ENCODE results near the gene ARHGAP4. TPM values are rescaled to one million over a fixed set of nuclear protein-coding genes. Genes with fewer than 3 reads are reported as not detected.

ARHGAP4 gene
- total RNA-seq, 4 donors from 2014 or later: 16.6 to 72.2 (median 36.4) TPM

DNA sequence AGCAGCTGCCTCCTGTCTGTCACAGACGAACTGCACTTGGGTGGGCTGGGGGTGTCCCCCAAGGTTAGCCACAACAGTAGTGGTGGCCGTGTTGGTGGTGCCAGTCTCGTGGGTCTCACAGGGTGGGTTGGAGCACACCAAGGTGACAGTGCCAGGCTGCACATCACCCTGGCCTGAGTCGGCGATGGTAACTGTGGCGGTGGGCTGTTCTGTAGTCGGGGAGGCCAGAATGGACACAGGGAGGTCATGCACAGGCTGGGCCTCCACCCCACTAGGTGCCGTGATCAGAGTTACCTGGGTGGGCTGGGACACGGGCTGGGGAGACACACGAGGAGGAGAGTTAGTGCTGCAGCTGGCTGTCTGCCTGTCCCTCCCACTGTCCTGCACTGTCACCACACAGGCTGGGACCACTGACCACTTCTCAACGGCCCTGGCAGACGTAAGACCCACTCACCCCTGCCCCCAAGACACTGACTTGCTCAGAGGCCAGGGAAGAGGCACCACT is 29.2 kb upstream of the ARHGAP4 start:
- DNase-seq (ENCODE audit: low spot score) (no peak), ATAC-seq (ENCODE audit: low FRiP score) (no peak)
- TF ChIP-seq, protein P1, sequence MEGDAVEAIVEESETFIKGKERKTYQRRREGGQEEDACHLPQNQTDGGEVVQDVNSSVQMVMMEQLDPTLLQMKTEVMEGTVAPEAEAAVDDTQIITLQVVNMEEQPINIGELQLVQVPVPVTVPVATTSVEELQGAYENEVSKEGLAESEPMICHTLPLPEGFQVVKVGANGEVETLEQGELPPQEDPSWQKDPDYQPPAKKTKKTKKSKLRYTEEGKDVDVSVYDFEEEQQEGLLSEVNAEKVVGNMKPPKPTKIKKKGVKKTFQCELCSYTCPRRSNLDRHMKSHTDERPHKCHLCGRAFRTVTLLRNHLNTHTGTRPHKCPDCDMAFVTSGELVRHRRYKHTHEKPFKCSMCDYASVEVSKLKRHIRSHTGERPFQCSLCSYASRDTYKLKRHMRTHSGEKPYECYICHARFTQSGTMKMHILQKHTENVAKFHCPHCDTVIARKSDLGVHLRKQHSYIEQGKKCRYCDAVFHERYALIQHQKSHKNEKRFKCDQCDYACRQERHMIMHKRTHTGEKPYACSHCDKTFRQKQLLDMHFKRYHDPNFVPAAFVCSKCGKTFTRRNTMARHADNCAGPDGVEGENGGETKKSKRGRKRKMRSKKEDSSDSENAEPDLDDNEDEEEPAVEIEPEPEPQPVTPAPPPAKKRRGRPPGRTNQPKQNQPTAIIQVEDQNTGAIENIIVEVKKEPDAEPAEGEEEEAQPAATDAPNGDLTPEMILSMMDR (IDR thresholded peaks at IDR 0.05): no peak

DNA sequence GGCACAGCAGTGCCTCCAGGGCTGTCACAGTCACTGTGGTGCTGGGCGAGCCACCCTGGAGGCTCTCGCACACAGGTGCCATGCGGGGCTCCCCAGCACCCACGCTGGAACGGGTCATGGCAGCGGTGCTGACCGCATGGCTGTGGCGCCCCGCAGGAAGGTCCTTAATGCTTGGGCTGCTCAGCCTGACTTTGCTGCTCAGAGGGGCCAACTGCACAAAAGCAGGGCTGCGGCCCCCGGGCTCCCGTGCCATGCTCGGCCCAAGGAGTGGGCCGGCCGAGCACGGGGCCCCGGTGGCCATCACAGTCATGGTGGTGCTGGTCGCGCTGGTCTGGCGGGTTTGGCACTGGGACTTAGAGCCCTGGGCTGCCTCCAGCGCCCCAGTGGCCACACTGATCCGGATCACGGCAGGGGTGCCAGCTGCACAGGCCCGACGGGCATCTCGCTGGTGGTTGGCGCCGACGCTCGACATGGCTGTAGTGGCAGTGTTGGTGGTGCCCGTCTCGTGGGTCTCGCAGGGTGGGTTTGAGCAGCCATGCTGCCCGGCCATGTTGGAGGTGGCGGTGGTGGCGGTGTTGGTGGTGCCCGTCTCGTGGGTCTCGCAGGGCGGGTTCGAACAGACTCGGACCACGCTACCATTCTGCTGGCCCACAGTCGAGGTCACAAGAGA is 28.6 kb upstream of the ARHGAP4 start:
- TF ChIP-seq, protein P1 (IDR thresholded peaks at IDR 0.05): no peak
- no peak for DNase-seq (ENCODE audit: low spot score)
- no peak for ATAC-seq (ENCODE audit: low FRiP score)

- DNase-seq (ENCODE audit: low spot score) (no peak), ATAC-seq (ENCODE audit: low FRiP score) (no peak)
- TF ChIP-seq, protein P1 (IDR thresholded peaks at IDR 0.05): no peak
Measured at GRCh38 chrX:153953892-153954557, 28.0 kb upstream of the ARHGAP4 start.

- ATAC-seq (ENCODE audit: low FRiP score) (peak; percentile 52), DNase-seq (ENCODE audit: low spot score) (peak; percentile 75)
- TF ChIP-seq, protein P1 (IDR thresholded peaks at IDR 0.05): peak in 2 of 3 donors; percentile 65 to 88
Measured at GRCh38 chrX:153953342-153953830, 27.3 kb upstream of the ARHGAP4 start.

DNA sequence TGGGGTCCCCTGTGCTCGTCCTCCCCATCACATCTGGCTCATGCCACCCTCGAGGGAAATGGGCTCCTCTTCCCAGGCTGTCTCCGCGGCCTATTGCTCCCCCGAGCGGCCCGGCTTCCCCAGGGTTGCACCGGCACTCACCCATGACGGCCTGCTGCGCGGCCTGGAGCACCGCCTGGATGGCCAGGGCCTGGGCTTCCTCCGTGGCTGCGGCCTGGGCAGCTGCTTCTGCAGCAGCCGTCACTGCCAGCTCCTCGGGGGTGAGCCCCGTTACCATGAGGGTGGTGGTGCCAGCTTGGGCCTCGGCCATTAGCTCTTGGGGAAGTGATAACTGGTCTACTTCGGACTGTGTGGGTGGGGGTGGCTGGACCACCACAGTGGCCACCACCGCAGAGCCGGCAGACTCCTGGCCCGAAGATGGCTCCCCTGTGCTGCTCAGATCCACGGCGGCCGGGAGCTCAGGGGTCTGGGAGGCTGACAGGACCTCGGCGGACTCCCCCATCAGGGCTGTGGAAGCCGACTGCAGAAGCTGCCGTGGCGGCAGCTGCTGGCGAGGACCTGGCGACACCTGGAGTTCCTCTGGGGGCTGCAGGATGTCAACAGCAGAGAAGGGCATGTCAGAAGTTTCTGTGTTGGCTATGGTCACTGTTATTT is 26.4 kb upstream of the ARHGAP4 start:
- ATAC-seq (ENCODE audit: low FRiP score) (no peak), DNase-seq (ENCODE audit: low spot score) (no peak)
- TF ChIP-seq, protein P1 (IDR thresholded peaks at IDR 0.05): no peak

DNA sequence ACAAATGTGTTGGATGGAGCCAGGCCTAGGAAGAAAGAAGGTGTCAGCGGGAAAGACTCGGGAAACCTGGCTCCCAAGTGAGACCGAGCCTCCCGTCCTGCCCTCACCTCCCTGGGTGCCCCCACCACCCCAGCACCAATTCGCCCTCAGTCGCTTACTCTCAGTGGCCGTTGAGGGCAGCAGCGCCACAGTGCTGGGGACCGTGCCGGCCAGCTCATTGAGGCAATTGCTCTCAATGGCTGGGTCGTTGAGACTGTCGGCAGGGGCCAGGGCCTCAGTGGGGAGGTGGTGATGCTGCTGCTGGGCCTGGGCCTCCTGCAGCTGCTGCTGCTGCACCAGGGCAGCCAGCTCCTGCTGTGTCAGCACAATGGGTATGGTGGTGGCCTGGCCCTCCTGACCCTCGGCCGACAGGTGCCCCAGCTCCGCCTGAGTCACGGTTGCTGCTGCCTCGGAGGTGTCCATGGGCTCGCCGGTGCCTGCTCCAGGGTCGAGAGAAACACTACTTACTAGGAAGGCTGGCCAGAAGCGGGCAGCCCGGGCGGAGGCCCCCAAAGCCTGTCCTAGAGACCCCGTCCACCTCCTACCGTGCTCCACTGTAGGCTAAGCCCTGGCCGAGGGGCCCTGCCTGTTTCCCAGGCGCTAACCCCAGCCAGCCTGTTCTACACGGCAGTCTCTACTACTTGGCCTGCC is 25.8 kb upstream of the ARHGAP4 start:
- no peak for DNase-seq (ENCODE audit: low spot score)
- no peak for ATAC-seq (ENCODE audit: low FRiP score)
- TF ChIP-seq, protein P1 (IDR thresholded peaks at IDR 0.05): no peak
